OCI-LY3 (cell line): Measurements from ENCODE around the gene NUDT15.

Source experiments
- CTCF ChIP-seq: fragments of 200-600, 300-600 bp; sonication (generic); IDR thresholded peaks from 2 replicates; pipeline ENCODE4 v1.5.1; 2014; ENCODE audit warnings: antibody characterized with exemption, low read length, low read depth
- EZH2phosphoT487 ChIP-seq: fragments of 200-600 bp; shearing (Covaris generic); IDR thresholded peaks from 2 replicates; pipeline ENCODE4 v1.6.1; 2018; ENCODE audit warnings: antibody characterized with exemption, mixed run types, low read depth

GRCh38 chr13:48086272-48086671 lies 48.7 kb downstream of the NUDT15 start:
- TF ChIP-seq CTCF (no peak), EZH2phosphoT487 (no peak)
